GM23248 (cell line): ENCODE measurements around the gene NEURL4. TPM values are rescaled to one million over a fixed set of nuclear protein-coding genes. Genes with fewer than 3 reads are reported as not detected.

Source experiments
- DNase-seq: peaks from one replicate; pipeline ENCODE4 v3.0.0-alpha.2; 2015
- H2AFZ ChIP-seq: fragments of 200-600 bp; sonication (generic); 2 replicates; pipeline ENCODE4 v1.6.1; 2016; ENCODE audit warnings: antibody characterized with exemption
- H3F3A ChIP-seq: fragments of 200-600 bp; sonication (generic); 2 replicates; pipeline ENCODE4 v1.6.1; 2016; ENCODE audit warnings: mild to moderate bottlenecking, antibody characterized with exemption, mixed run types; ENCODE audit not compliant: insufficient read depth
- H3K27ac ChIP-seq: fragments of 200-600 bp; sonication (generic); 2 replicates; pipeline ENCODE4 v1.5.1; 2016; ENCODE audit warnings: mild to moderate bottlenecking
- H3K27me3 ChIP-seq: fragments of 200-600 bp; sonication (generic); replicated peaks from 2 replicates; pipeline ENCODE4 v1.6.1; 2016; ENCODE audit warnings: mild to moderate bottlenecking; ENCODE audit not compliant: insufficient read depth
- H3K36me3 ChIP-seq: fragments of 200-600 bp; sonication (generic); 2 replicates; pipeline ENCODE4 v1.6.1; 2016; ENCODE audit warnings: low read depth, mild to moderate bottlenecking
- H3K4me1 ChIP-seq: fragments of 200-600 bp; sonication (generic); 2 replicates; pipeline ENCODE4 v1.6.1; 2016; ENCODE audit warnings: mild to moderate bottlenecking; ENCODE audit not compliant: insufficient read depth
- H3K4me2 ChIP-seq: fragments of 200-600 bp; sonication (generic); one replicate; pipeline ENCODE4 v1.6.1; 2016; ENCODE audit warnings: mild to moderate bottlenecking; ENCODE audit not compliant: unreplicated experiment
- H3K4me3 ChIP-seq: fragments of 200-600 bp; sonication (generic); 2 replicates; pipeline ENCODE4 v1.5.1; 2016; ENCODE audit warnings: mild to moderate bottlenecking
- H3K79me2 ChIP-seq: fragments of 200-600 bp; sonication (generic); 2 replicates; pipeline ENCODE4 v1.6.1; 2016; ENCODE audit warnings: mild to moderate bottlenecking; ENCODE audit not compliant: insufficient read depth
- H3K9ac ChIP-seq: fragments of 200-600 bp; sonication (generic); 2 replicates; pipeline ENCODE4 v1.6.1; 2016; ENCODE audit warnings: mild to moderate bottlenecking
- H3K9me2 ChIP-seq: fragments of 200-600 bp; sonication (generic); 2 replicates; pipeline ENCODE4 v1.6.1; 2016; ENCODE audit warnings: mixed run types, mild to moderate bottlenecking, moderate library complexity; ENCODE audit not compliant: insufficient read depth
- H3K9me3 ChIP-seq: fragments of 200-600 bp; sonication (generic); one replicate; pipeline ENCODE4 v1.6.1; 2017; ENCODE audit warnings: low read depth
- H4K20me1 ChIP-seq: fragments of 200-600 bp; sonication (generic); 2 replicates; pipeline ENCODE4 v1.6.0; 2016; ENCODE audit not compliant: insufficient read depth
- EZH2 ChIP-seq: fragments of 200-600 bp; sonication (generic); IDR thresholded peaks from 2 replicates; pipeline ENCODE4 v1.6.1; 2018; ENCODE audit warnings: antibody characterized with exemption, mild to moderate bottlenecking; ENCODE audit not compliant: insufficient read depth, poor library complexity, severe bottlenecking
- EZH2phosphoT487 ChIP-seq: fragments of 200-600 bp; sonication (generic); IDR thresholded peaks from 2 replicates; pipeline ENCODE4 v1.6.1; 2018; ENCODE audit warnings: antibody characterized with exemption, moderate library complexity, mild to moderate bottlenecking, low read depth; ENCODE audit not compliant: insufficient read depth
- WGBS, 2 experiments: methylation state at CpG; one replicate each; pipeline ENCODE4 v1.1.6; 2015 to 2017; ENCODE audit warnings: low lambda C conversion rate in 2 of 2, low coverage in 1 of 2; ENCODE audit errors: missing lambda C conversion rate in 2 of 2; 5-methylcytosine and 5-hydroxymethylcytosine counted together
- in situ Hi-C: fragments of 300-500 bp; cut with MboI; formaldehyde crosslinking; loops from 2 replicates; pipeline ENCODE4 v1.15.0; 2020
- polyA plus RNA-seq: library from polyadenylated mRNA; unstranded; fragments of >200 nt; fragmentation: Nextera tagmentation; extraction: Ambion mirVana; gene quantifications from 2 replicates; pipeline ENCODE4 v1.2.1, GENCODE V29; 2016
- total RNA-seq: library from RNA; depleted of rRNA; stranded (reverse); fragments of >200 nt; shearing (Covaris generic); gene quantifications from 2 replicates; pipeline ENCODE4 v1.2.3, GENCODE V29; 2014

Gene NEURL4
- total and polyA plus RNA-seq, 2 experiments from 2014 or later = 2.0 to 12.8 TPM

DNA sequence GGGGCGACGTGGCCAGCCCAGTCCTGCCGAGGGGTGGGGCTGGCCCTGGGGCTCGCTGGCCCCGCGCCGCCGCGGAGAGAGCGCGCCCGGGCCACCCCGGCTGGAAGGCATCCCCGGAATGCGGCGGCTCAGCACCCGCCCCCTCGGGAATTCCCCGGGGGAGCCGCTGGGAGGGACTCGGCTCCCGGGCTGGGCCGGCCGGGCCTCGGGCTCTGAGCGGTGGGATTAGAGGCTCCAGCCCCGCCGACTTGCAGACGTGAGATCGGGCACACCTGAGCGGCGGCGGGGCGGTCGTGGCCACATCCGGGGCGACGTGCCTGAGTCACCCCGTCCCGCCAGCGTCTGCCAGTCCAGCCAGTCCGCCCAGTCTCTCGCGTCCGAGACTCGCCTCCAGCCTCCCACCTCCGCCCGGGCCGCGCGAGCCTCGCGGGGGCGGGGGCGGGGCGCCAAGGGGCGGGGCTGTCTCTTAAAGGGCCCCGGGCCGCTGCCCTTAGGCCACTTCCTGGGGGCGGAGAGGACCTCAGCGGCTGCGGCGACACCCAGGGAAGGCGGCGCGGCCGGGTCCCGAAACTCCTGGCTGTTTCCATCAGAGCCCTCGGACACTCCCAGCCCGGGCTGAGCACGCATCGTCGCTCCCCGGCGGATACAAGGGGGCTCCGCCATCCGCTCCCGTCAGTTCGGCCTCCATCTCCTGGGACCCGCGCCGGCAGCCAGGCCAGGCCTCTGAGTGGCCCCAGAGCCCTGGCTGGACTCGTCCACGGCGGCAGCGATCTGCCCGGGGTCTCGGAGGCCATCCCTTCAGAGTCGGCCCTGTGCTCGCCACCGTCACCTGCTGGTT is 22.7 kb upstream of the NEURL4 start, which contains the start of gene KCTD11:
Gene KCTD11 (plus strand): TSS at position 498 of the 838 bp plus-strand sequence.
- Histone ChIP-seq H3K4me3 (peak within 1 kb of the TSS; percentile 98), H4K20me1 (no peaks in the 10 kb centered on the region), H3K4me2 (peak within 1 kb of the TSS; percentile 97), H3K9ac (peak within 1 kb of the TSS; percentile 100), H3K27me3 (no peaks in the 10 kb centered on the region), H3K36me3 (no peaks in the 10 kb centered on the region), H2AFZ (peak within 1 kb of the TSS; percentile 66), H3K79me2 (peaks cover 38% of the 10 kb centered on the region), H3K27ac (peak within 1 kb of the TSS; percentile 100), H3K9me3 (no peaks in the 10 kb centered on the region), H3K4me1 (peaks cover 37% of the 10 kb centered on the region), H3F3A (peaks cover 17% of the 10 kb centered on the region), H3K9me2 (no peaks in the 10 kb centered on the region)
- in situ Hi-C loops = no loop called here
- peak; percentile 96 for DNase-seq
- WGBS, 2 experiments = 1 to 2% methylated on average over 50 to 82 of the region's 91 CpGs
- TF ChIP-seq EZH2 (no peak), EZH2phosphoT487 (no peak)

GRCh38 chr17:7348478-7349242 is 19.5 kb upstream of the NEURL4 start:
- WGBS, 2 experiments = 38 to 39% methylated on average over 17 to 19 of the region's 19 CpGs

GRCh38 chr17:7347630-7348477 is 18.7 kb upstream of the NEURL4 start:
- H3F3A ChIP-seq = peaks cover 6% of the 10 kb centered on the region; the same call in 1 of the 2 replicates
- H3K9me2 ChIP-seq = no peaks in the 10 kb centered on the region
- no peak overlapping the region for H2AFZ ChIP-seq
- peak overlapping the region; percentile 6; the same call in 1 of the 2 replicates for H3K9ac ChIP-seq
- H3K36me3 ChIP-seq = no peaks in the 10 kb centered on the region
- no peaks in the 10 kb centered on the region for H4K20me1 ChIP-seq
- TF ChIP-seq EZH2 = no peak
- TF ChIP-seq EZH2phosphoT487 = no peak
- H3K27me3 ChIP-seq = peaks cover 4% of the 10 kb centered on the region; the same call in 1 of the 2 replicates
- H3K27ac ChIP-seq = 0 out of 2 replicates have a peak overlapping the region, but pooled peaks have one; percentile 13
- peaks cover 17% of the 10 kb centered on the region for H3K4me1 ChIP-seq
- no peak overlapping the region for H3K4me2 ChIP-seq
- no peaks in the 10 kb centered on the region for H3K9me3 ChIP-seq
- H3K79me2 ChIP-seq = peaks cover 16% of the 10 kb centered on the region
- in situ Hi-C loops = no loop called here
- peak; percentile 53 for DNase-seq
- WGBS, 2 experiments = 57 to 60% methylated on average over 17 to 19 of the region's 19 CpGs
- H3K4me3 ChIP-seq = no peak overlapping the region

More at GRCh38 chr17:7348478-7349242, 19.5 kb upstream of the NEURL4 start:
- H2AFZ ChIP-seq = no peak overlapping the region
- H3K36me3 ChIP-seq = no peaks in the 10 kb centered on the region
- peaks cover 4% of the 10 kb centered on the region; the same call in 1 of the 2 replicates for H3K27me3 ChIP-seq
- H3K4me3 ChIP-seq = no peak overlapping the region
- 0 out of 2 replicates have a peak overlapping the region, but pooled peaks have one; percentile 76 for H3K27ac ChIP-seq
- no peak for TF ChIP-seq EZH2phosphoT487
- TF ChIP-seq EZH2 = no peak
- H3K9me2 ChIP-seq = no peaks in the 10 kb centered on the region
- peaks cover 24% of the 10 kb centered on the region for H3K79me2 ChIP-seq
- in situ Hi-C loops = no loop called here
- H3K9me3 ChIP-seq = no peaks in the 10 kb centered on the region
- H4K20me1 ChIP-seq = no peaks in the 10 kb centered on the region
- peak overlapping the region; percentile 82 for H3K4me2 ChIP-seq
- H3K4me1 ChIP-seq = peaks cover 21% of the 10 kb centered on the region
- peak overlapping the region; percentile 71; the same call in 1 of the 2 replicates for H3K9ac ChIP-seq
- peaks cover 7% of the 10 kb centered on the region for H3F3A ChIP-seq
- DNase-seq = peak; percentile 78
